SK-N-MC (cell line): ENCODE measurements around the gene PML.
A peak's percentile ranks its signal among the peaks of the same experiment; 100 is the strongest.

Source experiments
- DNase-seq: peaks from one replicate; pipeline ENCODE4 v3.0.0-alpha.2; 2011; ENCODE audit warnings: low read depth, low spot score
- H3K27ac ChIP-seq: fragments of 200-600 bp; sonication (generic); 2 replicates; pipeline ENCODE4 v1.5.1; 2016; ENCODE audit warnings: mixed run types
- H3K36me3 ChIP-seq: fragments of 200-600 bp; sonication (generic); 2 replicates; pipeline ENCODE4 v1.6.1; 2017; ENCODE audit warnings: antibody characterized with exemption, low read length, mixed read lengths; ENCODE audit not compliant: insufficient read depth
- H3K4me3 ChIP-seq: fragments of 200-600 bp; sonication (generic); 2 replicates; pipeline ENCODE4 v1.5.1; 2016
- H3K9ac ChIP-seq: fragments of 200-600 bp; sonication (generic); 2 replicates; pipeline ENCODE4 v1.8.0; 2017; ENCODE audit warnings: mixed run types, mixed read lengths; ENCODE audit not compliant: insufficient read length
- H3K9me3 ChIP-seq: fragments of 200-600 bp; sonication (generic); 2 replicates; pipeline ENCODE4 v1.6.1; 2017; ENCODE audit warnings: low read depth, mild to moderate bottlenecking, antibody characterized with exemption, low read length, moderate library complexity, mixed read lengths
- EZH2 ChIP-seq: fragments of 200-600 bp; sonication (generic); IDR thresholded peaks from one replicate; pipeline ENCODE4 v1.6.1; 2017; ENCODE audit warnings: antibody characterized with exemption
- FOXP2 ChIP-seq: optimal IDR thresholded peaks from 2 replicates; pipeline ENCODE3; 2011; ENCODE audit warnings: mild to moderate bottlenecking, moderate library complexity; ENCODE audit not compliant: insufficient read depth; ENCODE audit errors: extremely low read length, control extremely low read depth
- POLR2AphosphoS5 ChIP-seq: IDR thresholded peaks from 2 replicates; pipeline ENCODE4 v1.6.1; 2012; ENCODE audit warnings: mild to moderate bottlenecking, low read depth, low read length, borderline replicate concordance

Gene PML, protein sequence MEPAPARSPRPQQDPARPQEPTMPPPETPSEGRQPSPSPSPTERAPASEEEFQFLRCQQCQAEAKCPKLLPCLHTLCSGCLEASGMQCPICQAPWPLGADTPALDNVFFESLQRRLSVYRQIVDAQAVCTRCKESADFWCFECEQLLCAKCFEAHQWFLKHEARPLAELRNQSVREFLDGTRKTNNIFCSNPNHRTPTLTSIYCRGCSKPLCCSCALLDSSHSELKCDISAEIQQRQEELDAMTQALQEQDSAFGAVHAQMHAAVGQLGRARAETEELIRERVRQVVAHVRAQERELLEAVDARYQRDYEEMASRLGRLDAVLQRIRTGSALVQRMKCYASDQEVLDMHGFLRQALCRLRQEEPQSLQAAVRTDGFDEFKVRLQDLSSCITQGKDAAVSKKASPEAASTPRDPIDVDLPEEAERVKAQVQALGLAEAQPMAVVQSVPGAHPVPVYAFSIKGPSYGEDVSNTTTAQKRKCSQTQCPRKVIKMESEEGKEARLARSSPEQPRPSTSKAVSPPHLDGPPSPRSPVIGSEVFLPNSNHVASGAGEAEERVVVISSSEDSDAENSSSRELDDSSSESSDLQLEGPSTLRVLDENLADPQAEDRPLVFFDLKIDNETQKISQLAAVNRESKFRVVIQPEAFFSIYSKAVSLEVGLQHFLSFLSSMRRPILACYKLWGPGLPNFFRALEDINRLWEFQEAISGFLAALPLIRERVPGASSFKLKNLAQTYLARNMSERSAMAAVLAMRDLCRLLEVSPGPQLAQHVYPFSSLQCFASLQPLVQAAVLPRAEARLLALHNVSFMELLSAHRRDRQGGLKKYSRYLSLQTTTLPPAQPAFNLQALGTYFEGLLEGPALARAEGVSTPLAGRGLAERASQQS

DNA sequence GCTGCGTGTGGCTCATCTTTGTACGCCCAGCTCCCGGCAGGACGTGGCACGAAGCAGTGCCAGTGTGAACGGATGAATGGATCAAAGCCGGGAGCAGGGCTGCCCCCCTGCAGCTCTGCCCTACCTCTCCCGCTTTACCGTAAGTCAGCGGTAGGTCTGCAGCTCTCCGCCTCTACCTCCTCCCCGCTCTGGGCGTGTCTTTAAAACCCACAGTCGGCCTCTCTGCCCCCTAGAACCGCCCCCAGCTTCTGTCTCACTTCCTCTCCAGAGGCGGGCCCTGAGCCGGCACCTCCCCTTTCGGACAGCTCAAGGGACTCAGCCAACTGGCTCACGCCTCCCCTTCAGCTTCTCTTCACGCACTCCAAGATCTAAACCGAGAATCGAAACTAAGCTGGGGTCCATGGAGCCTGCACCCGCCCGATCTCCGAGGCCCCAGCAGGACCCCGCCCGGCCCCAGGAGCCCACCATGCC is at the start of gene PML:
PML (plus strand) TSS at position 304 of the 471 bp plus-strand sequence; CDS start at position 401, 97 bp downstream.
- Histone ChIP-seq H3K9me3 (no peaks in the 10 kb centered on the region), H3K4me3 (peak within 1 kb of the TSS; percentile 92), H3K36me3 (no peaks in the 10 kb centered on the region), H3K27ac (no peak within 1 kb of the TSS), H3K9ac (peak within 1 kb of the TSS; percentile 81)
- TF ChIP-seq POLR2AphosphoS5 = peak; percentile 75
- no peak for TF ChIP-seq EZH2
- DNase-seq = no peak

DNA sequence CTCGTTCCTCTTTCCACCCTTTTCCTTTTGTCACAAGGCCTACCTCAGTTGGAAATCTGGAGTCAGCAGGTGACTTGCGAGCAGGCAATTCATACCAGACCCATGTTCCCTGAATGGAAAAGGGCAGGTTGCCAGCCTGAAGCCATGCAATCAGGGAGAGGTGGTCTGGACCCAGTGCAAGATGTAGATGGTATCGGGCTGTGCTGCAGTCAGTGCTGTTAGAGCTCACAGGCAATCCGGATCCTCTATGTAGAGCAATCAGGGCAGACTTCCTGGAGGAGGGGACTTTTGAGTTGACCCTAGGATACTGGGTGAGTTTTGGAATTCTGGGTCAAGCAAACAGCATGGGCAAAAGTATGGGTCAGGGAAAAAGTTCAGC is 49.4 kb upstream of the PML start:
- Histone ChIP-seq H3K27ac (no peak overlapping the region), H3K36me3 (no peaks in the 10 kb centered on the region), H3K4me3 (no peak overlapping the region), H3K9ac (no peak overlapping the region), H3K9me3 (no peaks in the 10 kb centered on the region)
- DNase-seq = no peak
- TF ChIP-seq POLR2AphosphoS5 (no peak), EZH2 (no peak), FOXP2 (no peak)

DNA sequence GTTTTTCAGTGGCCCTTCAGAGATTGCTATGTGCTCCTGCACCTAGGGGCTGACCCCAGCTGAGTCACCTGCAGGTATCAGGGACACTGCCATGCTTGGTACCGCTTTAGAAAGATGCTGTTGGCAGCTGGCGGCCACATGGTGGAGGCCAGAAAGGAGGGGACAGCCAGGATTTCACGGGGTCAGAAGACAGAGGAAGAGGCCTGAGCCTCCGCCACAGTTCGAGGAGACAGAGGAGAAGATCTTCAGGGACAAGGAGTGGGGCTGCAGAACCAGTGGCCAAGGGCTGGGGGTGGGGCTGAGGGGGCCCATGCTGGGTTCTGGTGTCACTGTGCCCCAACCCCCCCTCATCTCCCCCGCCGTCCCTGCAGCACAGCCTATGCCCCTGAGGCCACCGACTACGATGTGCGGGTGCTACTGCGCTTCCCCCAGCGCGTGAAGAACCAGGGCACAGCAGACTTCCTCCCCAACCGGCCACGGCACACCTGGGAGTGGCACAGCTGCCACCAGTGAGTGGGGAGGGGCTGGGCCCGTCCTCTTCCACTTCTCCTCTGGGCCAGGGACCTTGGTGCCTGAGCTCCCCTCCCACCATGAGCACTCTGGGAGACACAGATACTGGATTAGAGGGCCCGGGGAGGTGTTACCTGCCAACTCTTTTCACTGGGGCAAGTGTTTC is 48.3 kb upstream of the PML start:
- no peaks in the 10 kb centered on the region for H3K36me3 ChIP-seq
- TF ChIP-seq FOXP2 = no peak
- no peak for TF ChIP-seq POLR2AphosphoS5
- TF ChIP-seq EZH2 = no peak
- H3K9ac ChIP-seq = no peak overlapping the region
- no peak overlapping the region for H3K27ac ChIP-seq
- DNase-seq = no peak
- H3K9me3 ChIP-seq = no peaks in the 10 kb centered on the region
- no peak overlapping the region for H3K4me3 ChIP-seq

DNA sequence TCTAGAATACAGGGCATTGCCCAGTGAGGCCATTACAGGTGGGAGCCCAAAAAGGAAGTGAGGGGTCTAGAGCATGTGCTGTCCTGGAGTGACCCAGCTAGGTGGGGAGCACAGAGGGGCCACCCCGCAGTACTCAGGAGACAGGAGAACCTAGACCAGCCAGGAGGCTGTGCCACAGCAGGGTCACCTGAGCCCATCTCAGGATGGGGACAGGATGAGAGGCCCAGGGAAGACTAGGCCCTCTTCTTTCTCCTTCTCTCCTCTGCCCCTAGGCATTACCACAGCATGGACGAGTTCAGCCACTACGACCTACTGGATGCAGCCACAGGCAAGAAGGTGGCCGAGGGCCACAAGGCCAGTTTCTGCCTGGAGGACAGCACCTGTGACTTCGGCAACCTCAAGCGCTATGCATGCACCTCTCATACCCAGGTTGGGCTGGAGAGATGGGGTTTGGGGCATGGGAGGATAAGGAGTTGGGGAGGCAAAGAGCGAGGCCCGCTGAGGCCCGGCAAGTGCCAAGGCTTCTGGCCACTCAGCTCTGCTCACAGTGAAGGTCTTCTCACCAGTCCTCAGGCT is 47.6 kb upstream of the PML start:
- Histone ChIP-seq H3K4me3 (no peak overlapping the region), H3K9me3 (no peaks in the 10 kb centered on the region), H3K9ac (no peak overlapping the region), H3K27ac (no peak overlapping the region), H3K36me3 (no peaks in the 10 kb centered on the region)
- DNase-seq = no peak
- TF ChIP-seq POLR2AphosphoS5 (no peak), FOXP2 (no peak), EZH2 (no peak)

DNA sequence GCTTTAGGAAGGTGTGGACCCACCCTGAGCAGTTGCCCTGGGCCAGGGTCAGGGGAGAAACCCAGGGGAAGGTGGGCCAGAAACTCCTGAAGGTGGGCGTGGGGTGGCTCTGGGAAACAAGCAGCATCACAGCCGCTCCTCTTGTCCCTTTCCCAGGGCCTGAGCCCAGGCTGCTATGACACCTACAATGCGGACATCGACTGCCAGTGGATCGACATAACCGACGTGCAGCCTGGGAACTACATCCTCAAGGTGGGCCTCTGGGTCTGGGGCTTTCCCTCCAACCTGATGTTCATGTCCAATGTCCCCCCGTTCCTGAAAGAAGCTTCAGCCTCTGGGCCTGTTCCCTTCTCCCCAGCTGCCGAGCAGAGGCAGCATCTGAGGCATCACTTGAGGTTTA is 46.9 kb upstream of the PML start:
- no peak overlapping the region for H3K9ac ChIP-seq
- H3K27ac ChIP-seq = no peak overlapping the region

DNA sequence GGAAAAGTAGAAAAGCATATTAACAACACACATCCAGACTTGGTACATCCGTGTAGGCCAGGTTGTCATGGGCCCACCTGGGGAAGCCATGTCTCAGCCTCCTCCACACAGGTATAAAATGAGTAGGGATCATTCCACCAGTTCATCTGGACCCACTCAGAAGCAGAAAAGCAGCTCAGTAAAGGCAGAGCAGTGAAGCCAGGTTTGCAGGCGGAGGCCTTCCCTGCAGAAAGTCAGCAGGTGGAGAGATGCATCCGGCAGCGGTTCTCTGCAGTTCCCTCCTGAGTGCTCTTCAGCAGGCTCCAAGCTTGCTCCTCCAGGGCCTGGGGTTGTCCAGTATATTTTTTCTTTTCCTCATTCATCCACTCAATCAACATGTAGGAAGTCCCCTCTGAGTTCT is 46.1 kb upstream of the PML start:
- no peaks in the 10 kb centered on the region for H3K9me3 ChIP-seq
- H3K4me3 ChIP-seq = no peak overlapping the region
- no peak overlapping the region for H3K9ac ChIP-seq
- DNase-seq = no peak
- TF ChIP-seq POLR2AphosphoS5 (no peak), FOXP2 (no peak), EZH2 (no peak)
- no peaks in the 10 kb centered on the region for H3K36me3 ChIP-seq
- no peak overlapping the region for H3K27ac ChIP-seq

More for the DNA sequence above, 46.9 kb upstream of the PML start:
- no peak for TF ChIP-seq EZH2
- TF ChIP-seq FOXP2 = no peak
- TF ChIP-seq POLR2AphosphoS5 = no peak
- Histone ChIP-seq H3K9me3 (no peaks in the 10 kb centered on the region), H3K36me3 (no peaks in the 10 kb centered on the region), H3K4me3 (no peak overlapping the region)
- DNase-seq = no peak

DNA sequence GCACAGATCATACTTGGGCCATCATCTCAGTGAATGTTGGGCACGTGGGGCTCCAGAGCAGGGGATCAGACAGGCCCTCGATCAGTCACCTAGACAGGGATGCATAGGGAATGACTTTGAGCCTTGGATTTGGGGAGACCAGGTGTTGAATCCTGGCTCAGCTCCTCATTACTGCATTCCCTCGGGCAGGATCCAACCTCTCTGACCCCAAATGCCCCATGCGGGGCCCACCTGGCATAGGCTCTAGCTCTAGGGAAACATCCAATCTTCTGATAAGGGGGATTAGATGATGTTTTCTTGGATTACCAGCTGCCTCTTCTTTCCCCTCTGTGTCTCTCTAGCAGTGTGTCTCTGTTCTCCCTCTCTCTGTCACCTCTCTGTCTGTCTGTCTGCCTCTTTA is 45.5 kb upstream of the PML start:
- TF ChIP-seq POLR2AphosphoS5 (no peak), EZH2 (no peak), FOXP2 (no peak)
- no peak overlapping the region for H3K4me3 ChIP-seq
- H3K9ac ChIP-seq = no peak overlapping the region
- no peak for DNase-seq
- H3K27ac ChIP-seq = no peak overlapping the region
- no peaks in the 10 kb centered on the region for H3K36me3 ChIP-seq
- H3K9me3 ChIP-seq = no peaks in the 10 kb centered on the region

DNA sequence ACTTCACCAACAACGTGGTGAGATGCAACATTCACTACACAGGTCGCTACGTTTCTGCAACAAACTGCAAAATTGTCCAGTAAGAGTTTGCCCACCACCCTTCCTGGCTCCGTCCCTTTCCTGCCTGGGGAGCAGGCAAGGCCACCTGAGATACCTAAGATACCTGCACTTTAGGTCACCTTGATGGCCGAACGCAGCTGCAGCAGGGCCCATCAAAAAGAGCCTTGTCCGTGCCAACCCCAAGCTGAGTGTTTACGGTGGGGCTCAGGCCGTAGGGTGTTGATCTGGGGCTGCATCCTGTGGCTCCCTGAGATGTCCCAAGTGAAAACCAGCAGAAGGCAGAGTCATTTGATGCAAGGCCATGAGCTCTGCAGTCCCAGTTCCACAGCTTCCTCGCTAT is 45.0 kb upstream of the PML start:
- Histone ChIP-seq H3K36me3 (no peaks in the 10 kb centered on the region), H3K27ac (no peak overlapping the region), H3K9ac (no peak overlapping the region), H3K4me3 (no peak overlapping the region), H3K9me3 (no peaks in the 10 kb centered on the region)
- TF ChIP-seq POLR2AphosphoS5 (no peak), EZH2 (no peak)
- DNase-seq = no peak
